ENCODE results near the gene NKD1.

Gene NKD1

DNA sequence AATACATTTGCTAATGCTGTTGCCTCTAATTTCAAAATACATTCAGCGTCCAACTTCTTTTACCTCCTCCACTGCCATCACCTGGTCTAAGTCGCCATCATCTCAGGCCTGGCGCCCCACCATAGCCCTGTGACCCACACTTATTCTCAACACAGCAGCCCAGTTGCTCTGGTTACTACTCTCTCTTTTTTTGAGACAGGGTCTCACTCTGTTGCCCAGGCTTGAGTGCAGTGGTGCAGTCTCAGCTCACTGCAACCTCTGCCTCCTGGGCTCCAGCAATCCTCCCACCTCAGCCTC is 7.5 kb upstream of the NKD1 start:
- no peak for DNase-seq (ENCODE audit: low read depth)
- no peak overlapping the region for H3K4me3 ChIP-seq (ENCODE audit: low read depth, low read length)
- in situ Hi-C loops (cut with HindIII; ENCODE audit: low sequenced_read_pairs) = no loop called here
- TF ChIP-seq, protein P1, sequence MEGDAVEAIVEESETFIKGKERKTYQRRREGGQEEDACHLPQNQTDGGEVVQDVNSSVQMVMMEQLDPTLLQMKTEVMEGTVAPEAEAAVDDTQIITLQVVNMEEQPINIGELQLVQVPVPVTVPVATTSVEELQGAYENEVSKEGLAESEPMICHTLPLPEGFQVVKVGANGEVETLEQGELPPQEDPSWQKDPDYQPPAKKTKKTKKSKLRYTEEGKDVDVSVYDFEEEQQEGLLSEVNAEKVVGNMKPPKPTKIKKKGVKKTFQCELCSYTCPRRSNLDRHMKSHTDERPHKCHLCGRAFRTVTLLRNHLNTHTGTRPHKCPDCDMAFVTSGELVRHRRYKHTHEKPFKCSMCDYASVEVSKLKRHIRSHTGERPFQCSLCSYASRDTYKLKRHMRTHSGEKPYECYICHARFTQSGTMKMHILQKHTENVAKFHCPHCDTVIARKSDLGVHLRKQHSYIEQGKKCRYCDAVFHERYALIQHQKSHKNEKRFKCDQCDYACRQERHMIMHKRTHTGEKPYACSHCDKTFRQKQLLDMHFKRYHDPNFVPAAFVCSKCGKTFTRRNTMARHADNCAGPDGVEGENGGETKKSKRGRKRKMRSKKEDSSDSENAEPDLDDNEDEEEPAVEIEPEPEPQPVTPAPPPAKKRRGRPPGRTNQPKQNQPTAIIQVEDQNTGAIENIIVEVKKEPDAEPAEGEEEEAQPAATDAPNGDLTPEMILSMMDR (IDR thresholded peaks at IDR 0.05; ENCODE audit: low read depth, low read length, missing control alignments) = no peak

DNA sequence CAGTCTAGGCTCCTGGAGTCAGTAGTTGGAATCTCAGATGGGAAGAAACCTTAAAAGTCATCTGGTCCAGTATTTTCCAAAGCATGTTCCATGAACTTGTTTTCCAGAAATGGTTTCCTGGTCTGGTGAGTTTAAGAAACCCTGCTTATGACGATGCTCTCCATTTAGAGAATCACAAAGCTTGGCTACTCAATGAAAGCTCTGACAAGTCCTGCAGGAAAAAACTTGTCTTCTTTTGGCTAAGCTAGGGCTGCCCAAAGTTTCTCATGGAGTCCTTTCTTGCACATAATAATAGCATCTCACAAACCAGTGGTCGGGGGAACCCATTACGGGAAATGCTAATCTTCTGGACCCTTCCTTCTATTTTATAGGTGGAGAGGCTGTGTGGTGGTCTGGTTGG is 5.5 kb upstream of the NKD1 start:
- H3K4me3 ChIP-seq (ENCODE audit: low read depth, low read length) = no peak overlapping the region
- no peak for DNase-seq (ENCODE audit: low read depth)
- TF ChIP-seq, protein P1 (IDR thresholded peaks at IDR 0.05; ENCODE audit: low read depth, low read length, missing control alignments) = no peak
- in situ Hi-C loops (cut with HindIII; ENCODE audit: low sequenced_read_pairs) = no loop called here

DNA sequence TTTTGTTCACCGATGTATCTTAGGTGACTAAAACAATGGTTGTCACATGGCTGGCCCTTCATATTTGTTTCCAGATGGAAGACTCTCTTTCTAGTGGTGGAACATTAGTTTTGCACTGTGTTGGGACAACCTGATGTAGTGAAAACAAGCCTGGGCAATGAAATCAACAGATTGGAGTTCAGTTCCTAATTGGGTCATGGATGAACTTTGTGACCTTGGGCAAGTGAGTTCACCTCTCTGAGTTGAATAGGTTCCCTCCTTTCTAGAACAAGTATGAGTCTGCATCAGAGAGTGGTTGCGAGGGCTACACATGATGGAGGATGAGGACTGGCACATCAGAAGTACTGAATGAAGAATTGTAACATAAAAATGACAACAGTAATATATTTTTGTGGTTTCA is 2.1 kb upstream of the NKD1 start:
- no peak for DNase-seq (ENCODE audit: low read depth)
- in situ Hi-C loops (cut with HindIII; ENCODE audit: low sequenced_read_pairs) = no loop called here
- no peak overlapping the region for H3K4me3 ChIP-seq (ENCODE audit: low read depth, low read length)
- TF ChIP-seq, protein P1 (IDR thresholded peaks at IDR 0.05; ENCODE audit: low read depth, low read length, missing control alignments) = no peak

DNA sequence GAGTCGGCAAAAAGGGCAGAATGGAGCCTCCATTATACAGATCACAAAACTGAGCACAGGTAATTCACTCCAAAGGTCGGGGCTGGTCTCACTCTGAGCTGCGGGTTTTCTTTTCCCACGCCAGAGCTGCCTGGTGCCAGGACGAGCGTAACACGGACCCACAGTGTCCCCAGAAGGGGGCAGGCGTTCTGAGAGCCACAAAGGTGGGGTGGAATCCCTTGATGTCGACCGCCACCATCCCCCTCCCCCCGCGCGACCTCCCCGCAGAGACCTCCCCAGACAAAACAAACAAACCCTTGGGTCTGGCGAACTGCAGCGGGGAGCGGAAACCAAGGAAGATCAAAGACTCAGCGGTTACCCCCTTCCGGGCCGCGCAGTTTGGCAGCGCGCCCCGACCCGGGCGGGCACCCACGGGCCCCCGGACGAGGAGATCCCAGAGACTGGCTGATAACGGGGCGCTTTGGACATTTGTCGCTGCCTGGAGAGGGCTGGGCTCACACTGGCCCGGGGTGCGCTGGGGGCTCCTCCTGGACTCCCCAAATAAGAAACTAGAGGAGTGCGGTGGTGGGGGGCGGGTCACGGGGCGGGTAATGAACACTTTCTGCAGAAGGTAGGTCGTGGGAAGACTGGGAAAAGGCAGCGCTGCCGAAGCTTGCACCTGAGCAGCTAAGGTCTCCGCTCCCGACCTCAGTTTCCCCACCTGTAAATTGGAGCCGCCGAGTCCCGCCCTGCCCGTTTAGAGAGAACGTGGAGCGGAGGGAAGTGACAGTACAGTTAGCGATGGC is 664 bp upstream of the NKD1 start:
- in situ Hi-C loops (cut with HindIII; ENCODE audit: low sequenced_read_pairs) = no loop called here
- TF ChIP-seq, protein P1 (IDR thresholded peaks at IDR 0.05; ENCODE audit: low read depth, low read length, missing control alignments) = peak; percentile 19
- no peak for DNase-seq (ENCODE audit: low read depth)
- H3K4me3 ChIP-seq (ENCODE audit: low read depth, low read length) = peak overlapping the region; percentile 47

DNA sequence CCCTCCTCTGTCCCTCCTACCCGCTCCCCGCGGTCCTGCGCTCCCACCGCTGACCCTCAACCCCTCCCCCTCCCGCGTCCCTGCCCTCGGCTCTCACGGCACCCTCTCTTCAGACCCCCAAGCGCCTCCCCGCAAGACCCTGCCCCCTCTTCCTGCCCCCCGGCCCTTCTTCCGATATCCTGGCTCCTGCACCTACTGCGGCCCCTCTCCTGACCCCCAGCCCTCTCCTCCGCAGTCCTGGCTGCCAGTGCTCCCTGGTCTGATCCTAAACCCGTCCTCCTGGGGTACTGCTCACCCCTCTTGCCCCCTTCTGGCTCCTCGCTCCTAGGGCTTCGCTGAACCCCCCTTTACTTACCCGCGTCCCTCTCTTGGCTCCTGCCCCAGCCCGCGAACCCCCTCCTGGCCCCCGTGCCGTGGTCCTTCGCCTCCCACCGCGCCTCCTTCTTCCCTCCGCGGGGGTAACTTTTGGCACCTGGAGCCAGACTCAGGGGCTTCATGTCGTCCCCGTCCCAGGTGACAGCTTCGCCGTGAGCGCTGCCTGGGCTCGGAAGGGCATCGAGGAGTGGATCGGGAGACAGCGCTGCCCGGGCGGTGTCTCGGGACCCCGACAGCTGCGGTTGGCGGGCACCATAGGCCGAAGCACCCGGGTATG is 839 bp downstream of the NKD1 start:
- TF ChIP-seq, protein P1 (IDR thresholded peaks at IDR 0.05; ENCODE audit: low read depth, low read length, missing control alignments) = no peak
- in situ Hi-C loops (cut with HindIII; ENCODE audit: low sequenced_read_pairs) = no loop called here
- no peak for DNase-seq (ENCODE audit: low read depth)
- peak overlapping the region; percentile 47 for H3K4me3 ChIP-seq (ENCODE audit: low read depth, low read length)

DNA sequence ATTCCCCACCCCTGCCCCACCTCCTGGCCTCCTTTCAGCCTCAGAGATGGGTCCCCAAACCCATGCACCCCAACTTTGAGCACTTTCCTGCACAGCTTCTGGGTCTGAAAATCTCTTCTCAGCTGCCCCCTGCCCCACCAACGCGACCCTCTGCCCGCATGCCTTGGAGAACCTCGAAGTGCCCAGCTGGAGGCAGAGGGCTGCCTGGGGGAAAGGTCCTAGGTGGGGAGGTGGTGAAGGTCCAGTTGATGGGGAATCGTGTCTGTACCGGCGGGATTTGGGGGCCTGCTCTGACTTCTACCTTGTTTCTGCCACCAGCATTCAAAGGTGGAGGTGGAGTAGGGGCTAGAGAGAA is 1.3 kb downstream of the NKD1 start:
- no peak for DNase-seq (ENCODE audit: low read depth)
- H3K4me3 ChIP-seq (ENCODE audit: low read depth, low read length) = peak overlapping the region; percentile 47
- in situ Hi-C loops (cut with HindIII; ENCODE audit: low sequenced_read_pairs) = no loop called here
- TF ChIP-seq, protein P1 (IDR thresholded peaks at IDR 0.05; ENCODE audit: low read depth, low read length, missing control alignments) = no peak

Measured in astrocyte of the cerebellum (primary cell).